Calu3 (cell line): ENCODE measurements around the gene SEMA4C. TPM values are rescaled to one million over a fixed set of nuclear protein-coding genes. Genes with fewer than 3 reads are reported as not detected.
A peak's percentile ranks its signal among the peaks of the same experiment; 100 is the strongest.

ENCODE experiments used
- BruUV-seq: library from RNA; stranded (reverse); fragments of 400-500 nt; replicated peaks from 2 replicates; lab custom pipeline; 2021; lab: Mats Ljungman, UMichigan
- CTCF ChIA-PET: fragments of 300-600 bp; sonication (Branson Sonifier 250); formaldehyde crosslinking; loops from one replicate; lab custom pipeline; 2022; ENCODE audit warnings: antibody characterized with exemption; lab: Charles Lee
- DNase-seq: peaks from one replicate; pipeline ENCODE4 v3.0.0; 2022
- H3K27ac Mint-ChIP-seq: one replicate; pipeline ENCODE4 v1.8.0; 2022; ENCODE audit warnings: mixed read lengths; ENCODE audit not compliant: unreplicated experiment
- H3K27me3 Mint-ChIP-seq: one replicate; pipeline ENCODE4 v1.8.0; 2022; ENCODE audit warnings: mixed read lengths; ENCODE audit not compliant: unreplicated experiment
- H3K36me3 Mint-ChIP-seq: one replicate; pipeline ENCODE4 v1.8.0; 2022; ENCODE audit warnings: mild to moderate bottlenecking, moderate library complexity, mixed read lengths; ENCODE audit not compliant: insufficient read depth, unreplicated experiment
- H3K4me1 Mint-ChIP-seq: one replicate; pipeline ENCODE4 v1.8.0; 2022; ENCODE audit warnings: mild to moderate bottlenecking, low read depth, mixed read lengths; ENCODE audit not compliant: unreplicated experiment
- H3K4me3 Mint-ChIP-seq: one replicate; pipeline ENCODE4 v1.8.0; 2022; ENCODE audit warnings: mild to moderate bottlenecking, low read depth, moderate library complexity, mixed read lengths; ENCODE audit not compliant: unreplicated experiment
- H3K9me3 Mint-ChIP-seq: one replicate; pipeline ENCODE4 v1.8.0; 2022; ENCODE audit warnings: low read depth, mixed read lengths; ENCODE audit not compliant: unreplicated experiment
- CTCF ChIP-seq: fragments of 200-600 bp; IDR thresholded peaks from one replicate; pipeline ENCODE4 v1.8.0; 2022; ENCODE audit warnings: antibody characterized with exemption; ENCODE audit not compliant: unreplicated experiment
- intact Hi-C: fragments of 100-400 bp; cut with micrococcal nuclease; formaldehyde crosslinking; loops from one replicate; pipeline ENCODE4 v1.10.0; 2022; ENCODE audit not compliant: unreplicated experiment
- total RNA-seq: library from RNA; stranded (reverse); gene quantifications from 2 replicates; pipeline ENCODE4 v1.2.3, GENCODE V29; 2022

SEMA4C gene
- total RNA-seq, 1 experiment from 2014 or later, result 25.3 TPM

- Mint-ChIP-seq H3K4me1 (peaks cover 36% of the 10 kb centered on the region), H3K27ac (no peak overlapping the region), H3K4me3 (no peak overlapping the region), H3K27me3 (no peaks in the 10 kb centered on the region), H3K36me3 (no peaks in the 10 kb centered on the region), H3K9me3 (no peaks in the 10 kb centered on the region)
- DNase-seq, result peak; percentile 63
- intact Hi-C loops, result no loop called here
- CTCF ChIA-PET, result interaction anchor here (0.9 to 1.2 kb wide), 4 partner anchors 11 to 39 kb away, joined by 3 to 7 read pairs (median 5); partner anchors contain the start of gene ANKRD39
- no peak for TF ChIP-seq CTCF
- BruUV-seq, result no TSS peak
Measured at GRCh38 chr2:96895746-96896651, 26.1 kb upstream of the SEMA4C start.

DNA sequence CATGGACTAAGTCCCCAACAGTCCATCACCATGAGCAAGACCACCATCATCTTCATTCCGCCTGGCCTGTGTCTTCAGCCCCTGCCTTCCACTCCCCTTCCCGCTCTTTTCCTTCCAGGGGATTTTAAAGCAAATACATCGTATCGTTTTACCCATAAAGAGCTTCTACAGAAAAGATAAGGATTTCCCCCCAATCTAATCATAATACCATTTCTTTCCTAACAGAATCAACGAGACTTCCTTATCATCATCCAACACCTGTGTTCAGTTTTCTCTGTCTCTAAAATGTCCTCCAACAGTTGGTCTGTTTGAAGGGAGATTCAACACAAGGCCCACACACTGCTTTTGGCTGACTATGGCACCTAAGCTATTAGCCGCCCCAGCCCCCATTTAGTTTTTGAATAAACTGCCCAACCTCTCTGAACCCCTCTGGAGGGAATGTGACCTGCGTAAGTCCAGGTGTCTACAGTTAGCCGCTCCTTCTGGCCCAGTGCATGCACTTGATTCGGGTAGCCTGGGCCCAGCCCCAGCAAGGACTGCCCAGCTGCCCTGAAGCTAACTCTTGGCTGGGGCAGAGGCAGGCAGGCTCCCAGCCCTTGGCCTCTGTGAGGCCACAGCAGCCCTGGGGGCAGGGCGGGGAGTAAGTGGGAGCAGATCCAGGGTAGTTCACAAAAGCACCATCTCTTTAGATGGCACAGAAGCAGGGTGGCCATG, 25.3 kb upstream of the SEMA4C start:
- H3K4me1 Mint-ChIP-seq, result peaks cover 37% of the 10 kb centered on the region
- no peaks in the 10 kb centered on the region for H3K27me3 Mint-ChIP-seq
- H3K9me3 Mint-ChIP-seq, result no peaks in the 10 kb centered on the region
- H3K4me3 Mint-ChIP-seq, result no peak overlapping the region
- no peak overlapping the region for H3K27ac Mint-ChIP-seq
- CTCF ChIA-PET, result interaction anchor here (0.6 to 1.2 kb wide), 5 partner anchors 11 to 1647 kb away, joined by 3 to 7 read pairs (median 5); partner anchors contain the start of gene ANKRD39
- no TSS peak for BruUV-seq
- H3K36me3 Mint-ChIP-seq, result no peaks in the 10 kb centered on the region
- no peak for DNase-seq
- TF ChIP-seq CTCF, result no peak
- intact Hi-C loops, result no loop called here

DNA sequence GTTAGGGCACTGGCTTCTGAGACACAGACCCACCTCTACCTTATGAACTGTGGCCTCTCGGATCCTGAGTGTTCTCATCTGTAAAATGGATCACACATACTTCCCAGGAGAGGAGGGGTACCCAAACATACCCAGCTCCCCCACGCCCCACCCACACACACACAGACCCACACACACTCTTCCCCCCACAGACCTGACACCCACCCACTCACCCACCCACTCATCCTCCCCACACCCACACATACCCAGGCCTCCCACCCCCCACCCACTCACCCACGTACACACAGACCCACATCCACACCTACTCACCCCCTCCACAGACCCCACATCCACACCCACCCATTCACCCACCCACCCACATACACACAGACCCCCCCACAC, 24.3 kb upstream of the SEMA4C start:
- Mint-ChIP-seq H3K4me3 (no peak overlapping the region), H3K27ac (no peak overlapping the region), H3K36me3 (no peaks in the 10 kb centered on the region), H3K4me1 (peaks cover 37% of the 10 kb centered on the region), H3K9me3 (no peaks in the 10 kb centered on the region), H3K27me3 (no peaks in the 10 kb centered on the region)
- BruUV-seq, result no TSS peak
- no peak for TF ChIP-seq CTCF
- intact Hi-C loops, result no loop called here
- no peak for DNase-seq
- CTCF ChIA-PET, result no interaction called here

DNA sequence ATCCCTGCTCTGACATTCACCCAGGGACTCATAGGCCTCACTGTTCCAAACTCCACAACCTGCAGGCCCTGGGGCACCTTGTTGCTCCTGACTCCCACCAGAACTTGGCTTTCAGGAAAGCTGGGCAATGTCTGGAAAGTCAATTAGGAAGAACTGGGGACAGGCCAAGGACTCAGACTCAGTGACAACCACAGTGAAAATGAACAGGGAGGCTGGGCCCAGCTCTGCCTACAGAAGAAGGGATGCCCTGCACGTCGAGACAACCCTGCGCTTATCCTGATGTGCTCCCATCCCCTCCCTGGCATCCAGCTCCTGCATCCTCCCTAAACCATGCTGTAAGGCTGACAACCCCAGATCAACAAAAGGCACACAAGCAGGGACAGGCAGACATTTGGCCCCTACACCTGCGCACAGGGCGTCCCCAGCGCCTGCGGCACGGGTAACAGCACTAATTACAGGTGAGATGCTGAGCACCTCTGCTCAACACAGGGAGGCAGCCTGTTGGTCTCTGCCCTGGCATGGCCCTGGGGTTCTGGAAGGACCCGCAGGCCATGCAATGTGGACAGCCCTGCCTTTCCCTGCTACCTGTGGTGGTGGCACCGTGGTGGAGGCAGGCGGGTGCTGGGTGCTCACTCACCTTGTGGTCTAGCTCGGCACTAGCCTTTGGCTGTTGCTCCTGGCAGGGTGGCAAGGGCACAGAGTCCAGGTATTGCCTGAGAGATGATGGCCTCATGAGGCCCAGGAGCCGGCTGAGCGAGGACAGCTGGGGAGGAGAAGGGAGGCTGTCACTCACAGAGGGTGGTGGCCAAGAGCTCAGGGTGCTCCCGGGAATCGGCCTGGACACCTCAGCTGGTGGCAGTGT, 23.6 kb upstream of the SEMA4C start:
- H3K27me3 Mint-ChIP-seq, result no peaks in the 10 kb centered on the region
- no TSS peak for BruUV-seq
- CTCF ChIA-PET, result no interaction called here
- H3K36me3 Mint-ChIP-seq, result no peaks in the 10 kb centered on the region
- TF ChIP-seq CTCF, result no peak
- intact Hi-C loops, result no loop called here
- H3K4me3 Mint-ChIP-seq, result no peak overlapping the region
- H3K9me3 Mint-ChIP-seq, result no peaks in the 10 kb centered on the region
- DNase-seq, result no peak
- H3K27ac Mint-ChIP-seq, result no peak overlapping the region
- H3K4me1 Mint-ChIP-seq, result peaks cover 40% of the 10 kb centered on the region
